ENCODE data around the gene PIGR. TPM values are rescaled to one million over a fixed set of nuclear protein-coding genes. Genes with fewer than 3 reads are reported as not detected.

PIGR gene
- total RNA-seq, 1 experiment from 2014 or later, result not detected

DNA sequence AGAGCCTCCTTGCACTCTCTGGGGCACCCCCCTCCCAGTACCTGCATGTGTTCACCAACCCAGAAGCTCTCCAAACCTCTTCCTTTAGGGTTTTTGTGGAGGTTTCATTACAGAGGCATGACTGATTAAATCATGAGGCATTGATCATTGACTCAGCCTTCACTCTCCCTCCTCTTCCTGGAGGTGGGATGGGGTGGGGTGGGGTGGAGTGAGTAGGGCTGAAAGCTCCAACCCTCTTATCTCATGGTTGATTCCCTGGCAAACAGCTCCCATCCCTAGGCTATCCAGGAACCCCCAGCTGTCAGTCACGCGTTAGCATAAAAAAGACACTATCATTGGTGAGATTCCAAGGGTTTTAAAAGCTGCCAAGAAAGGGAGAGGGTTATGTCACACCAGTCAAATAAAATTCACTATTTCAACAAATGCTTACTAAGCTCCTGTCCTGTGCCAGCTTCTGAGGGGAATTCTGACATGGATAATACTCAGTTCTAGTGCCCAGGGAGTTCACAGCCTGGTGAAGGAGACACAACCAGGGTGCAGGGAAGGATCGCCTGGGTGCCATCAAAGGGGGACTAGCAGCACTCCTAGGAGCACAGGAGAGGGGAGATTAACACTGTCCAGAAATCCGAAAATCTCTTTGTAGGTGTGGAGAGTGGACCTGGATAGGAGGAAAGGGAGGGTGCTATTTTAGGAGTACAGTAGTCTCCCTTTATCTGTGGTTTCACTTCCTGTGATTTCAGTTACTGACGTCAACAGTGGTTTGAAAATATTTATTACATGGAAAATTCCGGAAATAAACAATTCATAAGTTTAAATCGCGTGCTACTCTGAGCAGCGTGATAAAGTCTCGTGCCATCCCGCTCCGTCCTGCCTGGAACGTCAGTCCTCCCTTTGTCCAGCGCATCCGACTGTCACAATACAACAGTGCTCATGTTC is 55.9 kb downstream of the PIGR start:
- H4K91ac ChIP-seq (ENCODE audit: insufficient read length, low read depth, low read length), result no peak overlapping the region
- Mint-ChIP-seq H3K36me3 (ENCODE audit: insufficient read depth in 1 of 3, low read depth in 3 of 3) (no peaks in the 10 kb centered on the region), H3K27ac (no peak overlapping the region), H3K9me3 (no peaks in the 10 kb centered on the region), H3K4me1 (peaks cover 19 to 23% of the 10 kb centered on the region in 2 experiments), H3K4me3 (no peak overlapping the region), H3K27me3 (ENCODE audit: low read depth) (peaks cover 3% of the 10 kb centered on the region)
- no peaks in the 10 kb centered on the region for H3K79me2 ChIP-seq (ENCODE audit: insufficient read depth, low read length)
- H3K27me3 ChIP-seq (ENCODE audit: insufficient read depth, low read length), result no peaks in the 10 kb centered on the region
- no peak overlapping the region for H2AFZ ChIP-seq (ENCODE audit: low read length)
- no peak overlapping the region for H3K56ac ChIP-seq (ENCODE audit: insufficient read length, low read depth, low read length)
- H2BK12ac ChIP-seq (ENCODE audit: insufficient read length, low read depth, low read length), result no peak overlapping the region
- no peak overlapping the region for H2BK5ac ChIP-seq (ENCODE audit: insufficient read length, low read length)
- no peak overlapping the region for H3K4me2 ChIP-seq (ENCODE audit: insufficient read depth, insufficient read length, low read length)
- H3K18ac ChIP-seq (ENCODE audit: insufficient read length, low read depth, low read length), result no peak overlapping the region
- no peak overlapping the region for H2BK120ac ChIP-seq (ENCODE audit: low read depth, low read length, poor library complexity, severe bottlenecking)
- no peak overlapping the region for H3K4ac ChIP-seq (ENCODE audit: low read depth, low read length)
- WGBS (ENCODE audit: extremely low coverage, insufficient read length, low lambda C conversion rate), result no CpG with 5 or more reads among the region's 15 CpGs
- H3K9me3 ChIP-seq (ENCODE audit: control insufficient read depth, low read depth, low read length), result no peaks in the 10 kb centered on the region
- H3T11ph ChIP-seq (ENCODE audit: low read length), result no peak overlapping the region
- no peaks in the 10 kb centered on the region for H4K20me1 ChIP-seq (ENCODE audit: control insufficient read depth, insufficient read depth, insufficient read length)
- no peak overlapping the region for H2BK15ac ChIP-seq (ENCODE audit: low read depth, low read length)
- H3K79me1 ChIP-seq (ENCODE audit: insufficient read depth, low read depth, low read length, poor library complexity, severe bottlenecking), result no peaks in the 10 kb centered on the region
- no peak overlapping the region for H2BK20ac ChIP-seq (ENCODE audit: low read depth, low read length, poor library complexity, severe bottlenecking)
- no peak overlapping the region for H4K8ac ChIP-seq (replicated peaks; ENCODE audit: insufficient read length, low read depth, low read length)
- H3K14ac ChIP-seq (ENCODE audit: insufficient read depth, low read length), result no peak overlapping the region
- TF ChIP-seq, protein P1, sequence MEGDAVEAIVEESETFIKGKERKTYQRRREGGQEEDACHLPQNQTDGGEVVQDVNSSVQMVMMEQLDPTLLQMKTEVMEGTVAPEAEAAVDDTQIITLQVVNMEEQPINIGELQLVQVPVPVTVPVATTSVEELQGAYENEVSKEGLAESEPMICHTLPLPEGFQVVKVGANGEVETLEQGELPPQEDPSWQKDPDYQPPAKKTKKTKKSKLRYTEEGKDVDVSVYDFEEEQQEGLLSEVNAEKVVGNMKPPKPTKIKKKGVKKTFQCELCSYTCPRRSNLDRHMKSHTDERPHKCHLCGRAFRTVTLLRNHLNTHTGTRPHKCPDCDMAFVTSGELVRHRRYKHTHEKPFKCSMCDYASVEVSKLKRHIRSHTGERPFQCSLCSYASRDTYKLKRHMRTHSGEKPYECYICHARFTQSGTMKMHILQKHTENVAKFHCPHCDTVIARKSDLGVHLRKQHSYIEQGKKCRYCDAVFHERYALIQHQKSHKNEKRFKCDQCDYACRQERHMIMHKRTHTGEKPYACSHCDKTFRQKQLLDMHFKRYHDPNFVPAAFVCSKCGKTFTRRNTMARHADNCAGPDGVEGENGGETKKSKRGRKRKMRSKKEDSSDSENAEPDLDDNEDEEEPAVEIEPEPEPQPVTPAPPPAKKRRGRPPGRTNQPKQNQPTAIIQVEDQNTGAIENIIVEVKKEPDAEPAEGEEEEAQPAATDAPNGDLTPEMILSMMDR (conservative IDR thresholded peaks at IDR 0.05), result no peak
- no peak overlapping the region for H3K27ac ChIP-seq (ENCODE audit: insufficient read length, low read depth, low read length)
- H3K23ac ChIP-seq (ENCODE audit: insufficient read length, low read depth, low read length), result no peak overlapping the region
- no peak overlapping the region for H3K9ac ChIP-seq (ENCODE audit: extremely low read depth, insufficient read length, low read length)
- H3K4me1 ChIP-seq (ENCODE audit: insufficient read depth, low read length), result peaks cover 6% of the 10 kb centered on the region
- no peak for DNase-seq
- no peak overlapping the region for H4K5ac ChIP-seq (ENCODE audit: insufficient read length, low read depth, low read length)
- no peaks in the 10 kb centered on the region for H3K23me2 ChIP-seq (ENCODE audit: insufficient read length, low read depth, low read length, poor library complexity, severe bottlenecking)
- no peak overlapping the region for H2AK5ac ChIP-seq (ENCODE audit: insufficient read length, low read length)

Measured in H9 (cell line).